Activated CD8-positive, alpha-beta T cell treated with anti-CD3 and anti-CD28 coated beads, Interleukin-2, amount 10 ng/mL, durations not matched to agents 7 days and 5 days (primary cell): Measurements from ENCODE around the gene SLC27A5. TPM values are rescaled to one million over a fixed set of nuclear protein-coding genes. Genes with fewer than 3 reads are reported as not detected.
"Not testable (repeated sequence)": the region's sequence is repeated elsewhere in the genome, so short reads cannot be mapped to it uniquely, and the experiment has no call there.

Source experiments
- ATAC-seq: fragments of 150-1000 bp; cut with Tn5 transposase; one replicate; pipeline ENCODE4 v1.10.0; 2021; ENCODE audit warnings: moderate library complexity
- CTCF ChIA-PET: fragments of 350-600 bp; sonication (Branson Sonifier 250); formaldehyde crosslinking; loops from one replicate; lab custom pipeline; 2021; ENCODE audit warnings: antibody characterized with exemption; lab: Charles Lee
- POLR2A ChIA-PET: fragments of 350-600 bp; sonication (Branson Sonifier 250); formaldehyde crosslinking; loops from one replicate; lab custom pipeline; 2021; ENCODE audit warnings: antibody characterized with exemption; lab: Charles Lee
- DNase-seq: peaks from one replicate; pipeline ENCODE4 v3.0.0-alpha.2; 2020
- H3K27ac Mint-ChIP-seq: one replicate; pipeline ENCODE4 v1.8.0; 2021; ENCODE audit warnings: mild to moderate bottlenecking, mixed read lengths
- H3K27me3 Mint-ChIP-seq: one replicate; pipeline ENCODE4 v1.8.0; 2021; ENCODE audit warnings: low read depth, mixed read lengths
- H3K36me3 Mint-ChIP-seq: one replicate; pipeline ENCODE4 v1.8.0; 2021; ENCODE audit warnings: low read depth, mixed read lengths
- H3K4me1 Mint-ChIP-seq: one replicate; pipeline ENCODE4 v1.8.0; 2021; ENCODE audit warnings: low read depth, mixed read lengths
- H3K4me3 Mint-ChIP-seq: one replicate; pipeline ENCODE4 v1.8.0; 2021; ENCODE audit warnings: mild to moderate bottlenecking, mixed read lengths
- H3K9me3 Mint-ChIP-seq: one replicate; pipeline ENCODE4 v1.8.0; 2022; ENCODE audit warnings: mixed read lengths; ENCODE audit not compliant: insufficient read depth
- total RNA-seq, 2 experiments: library from RNA; stranded (reverse); gene quantifications; one replicate each; pipeline ENCODE4 v1.2.3, GENCODE V29; 2021

Gene SLC27A5
- total RNA-seq, 2 experiments from 2014 or later = 12.2 to 14.4 TPM

DNA sequence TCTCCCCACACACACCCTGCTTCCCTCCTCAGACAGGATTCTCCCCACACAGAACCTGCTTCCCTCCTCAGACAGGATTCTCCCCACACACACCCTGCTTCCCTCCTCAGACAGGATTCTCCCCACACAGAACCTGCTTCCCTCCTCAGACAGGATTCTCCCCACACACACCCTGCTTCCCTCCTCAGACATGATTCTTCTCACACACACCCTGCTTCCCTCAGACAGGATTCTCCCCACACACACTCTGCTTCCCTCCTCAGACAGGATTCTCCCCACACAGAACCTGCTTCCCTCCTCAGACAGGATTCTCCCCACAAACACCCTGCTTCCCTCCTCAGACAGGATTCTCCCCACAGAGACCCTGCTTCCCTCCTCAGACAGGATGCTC lies 27.4 kb upstream of the SLC27A5 start:
- Mint-ChIP-seq H3K4me1 (peaks cover 19% of the 10 kb centered on the region), H3K27me3 (peaks cover 20% of the 10 kb centered on the region)
- POLR2A ChIA-PET, ATAC-seq, H3K4me3 Mint-ChIP-seq, DNase-seq, H3K9me3 Mint-ChIP-seq, H3K27ac Mint-ChIP-seq, H3K36me3 Mint-ChIP-seq: not testable (repeated sequence)
- CTCF ChIA-PET = interaction anchor here (6.3 kb wide), 1 partner anchor 19 kb away, joined by 49 read pairs; the partner anchor contains the start of gene ZBTB45

DNA sequence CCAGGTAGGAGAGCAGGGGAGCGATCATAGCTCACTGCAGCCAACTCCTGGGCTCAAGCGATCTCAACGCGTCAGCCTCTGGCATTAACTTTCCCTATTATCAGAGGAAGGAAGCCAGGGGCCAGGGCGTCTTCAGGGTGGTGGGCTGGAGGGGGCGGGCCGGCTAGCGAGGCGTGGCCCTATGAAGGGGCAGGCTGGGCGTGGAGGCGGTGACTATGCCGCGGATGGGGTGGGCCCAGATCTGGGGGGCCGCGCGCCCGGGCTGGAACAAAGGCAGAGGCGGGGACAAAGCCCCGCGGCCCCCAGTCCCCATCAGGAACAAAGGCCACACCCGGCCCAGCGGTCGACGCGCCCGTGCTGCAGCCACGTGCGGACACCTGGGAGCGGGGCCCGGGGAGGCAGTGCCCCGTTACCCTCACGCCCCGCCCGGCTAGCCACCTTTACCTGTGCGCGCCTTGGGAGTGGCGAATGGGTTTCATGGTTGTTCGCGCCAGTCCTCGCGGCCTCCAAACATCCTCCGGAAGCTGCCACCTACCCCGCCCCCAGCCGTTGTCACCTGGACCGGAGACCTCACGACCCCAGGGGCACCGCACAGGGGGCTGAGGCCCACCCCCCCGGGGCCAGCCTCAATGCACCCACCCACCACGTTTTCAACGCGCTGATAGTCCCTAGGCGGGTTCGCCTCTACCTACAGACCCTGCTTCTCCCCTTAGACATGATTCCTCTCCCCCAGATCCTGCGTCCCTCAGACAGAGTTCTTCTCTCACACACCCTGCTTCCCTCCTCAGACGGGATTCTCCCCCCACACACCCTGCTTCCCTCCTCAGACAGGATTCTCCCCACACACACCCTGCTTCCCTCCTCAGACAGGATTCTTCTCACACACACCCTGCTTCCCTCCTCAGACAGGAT lies 26.7 kb upstream of the SLC27A5 start:
- Mint-ChIP-seq H3K27me3 (peaks cover 20% of the 10 kb centered on the region), H3K36me3 (no peaks in the 10 kb centered on the region), H3K9me3 (no peaks in the 10 kb centered on the region), H3K27ac (peak overlapping the region; percentile 67), H3K4me1 (peaks cover 14% of the 10 kb centered on the region), H3K4me3 (peak overlapping the region; percentile 68)
- DNase-seq (peak; percentile 71), ATAC-seq (peak; percentile 84)
- CTCF ChIA-PET = interaction anchor here (6.3 kb wide), 1 partner anchor 19 kb away, joined by 49 read pairs; the partner anchor contains the start of gene ZBTB45
- POLR2A ChIA-PET = interaction anchor here (1.3 kb wide), 1 partner anchor 19 kb away, joined by 5 read pairs; the partner anchor contains the start of gene ZBTB45

DNA sequence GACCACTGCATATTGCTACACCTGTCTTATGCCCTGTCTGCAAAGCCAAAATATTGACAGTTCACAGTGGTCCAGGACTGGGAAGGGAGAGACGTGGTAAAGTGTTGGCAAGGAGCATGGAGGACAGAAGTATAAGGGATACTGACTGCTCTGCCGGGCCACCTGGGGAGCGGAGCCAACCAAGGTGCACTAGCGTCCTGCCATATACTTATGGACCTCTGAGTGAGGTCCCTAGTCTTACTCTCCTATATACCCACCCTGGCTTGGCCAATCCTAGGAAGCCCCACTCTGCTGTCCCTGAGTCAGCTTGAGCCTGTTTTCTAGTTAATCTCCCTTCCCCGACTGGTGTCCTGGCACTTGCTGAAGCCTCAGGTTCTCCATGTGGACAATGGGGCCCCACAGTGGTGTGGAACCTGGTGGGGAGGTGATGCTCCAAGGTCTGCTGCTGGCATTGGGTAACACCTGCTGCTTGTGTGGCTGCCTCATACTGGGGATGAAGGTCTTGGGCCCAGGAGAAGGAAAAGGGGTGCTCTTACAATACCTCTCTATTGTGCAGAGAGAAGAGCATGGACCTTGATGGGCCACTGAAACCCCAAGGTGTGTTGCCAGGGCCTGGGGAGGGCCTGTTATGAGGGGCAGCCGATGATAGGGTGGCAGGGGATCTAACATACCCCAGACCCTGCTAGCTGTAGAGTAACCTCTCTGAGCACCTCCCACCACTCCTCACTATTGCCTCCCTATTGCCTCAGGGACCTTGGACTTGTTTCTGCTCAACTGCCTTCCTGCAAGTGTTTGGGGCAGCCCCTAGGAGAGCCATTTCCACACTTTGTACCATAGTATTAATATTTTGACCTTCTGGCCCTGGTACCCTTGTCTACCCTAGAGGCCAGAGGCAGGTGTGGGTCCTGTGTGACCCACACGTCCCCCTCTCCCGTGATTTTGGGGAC lies 25.3 kb upstream of the SLC27A5 start:
- Mint-ChIP-seq H3K4me3 (peak overlapping the region; percentile 68), H3K27ac (no peak overlapping the region), H3K4me1 (peaks cover 11% of the 10 kb centered on the region), H3K36me3 (no peaks in the 10 kb centered on the region), H3K27me3 (peaks cover 13% of the 10 kb centered on the region), H3K9me3 (no peaks in the 10 kb centered on the region)
- DNase-seq (no peak), ATAC-seq (no peak)
- ChIA-PET CTCF (interaction anchor here (6.3 kb wide), 1 partner anchor 17 kb away, joined by 49 read pairs; the partner anchor contains the start of gene ZBTB45), POLR2A (interaction anchor here (1.3 kb wide), 1 partner anchor 17 kb away, joined by 5 read pairs; the partner anchor contains the start of gene ZBTB45)

DNA sequence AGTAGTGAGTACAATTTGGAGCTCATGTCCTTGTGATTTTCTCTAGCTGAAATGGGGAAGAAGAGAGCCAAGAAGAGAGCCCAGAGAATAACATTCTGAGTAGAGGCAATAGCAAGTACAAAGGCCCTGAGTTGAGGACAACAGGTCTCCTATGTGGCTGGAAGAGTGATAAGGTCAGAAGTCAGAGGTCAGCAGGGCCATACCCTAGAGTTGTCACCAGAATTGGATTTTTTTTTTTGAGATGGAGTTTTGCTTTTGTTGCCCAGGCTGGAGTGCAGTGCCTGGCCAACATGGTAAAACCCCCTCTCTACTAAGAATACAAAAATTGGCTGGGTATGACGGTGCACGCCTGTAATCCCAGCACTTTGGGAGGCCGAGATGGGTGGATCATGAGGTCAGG lies 24.1 kb upstream of the SLC27A5 start:
- ATAC-seq (no peak), DNase-seq (no peak)
- Mint-ChIP-seq H3K27me3 (peaks cover 8% of the 10 kb centered on the region), H3K4me3 (no peak overlapping the region), H3K9me3 (no peaks in the 10 kb centered on the region), H3K27ac (no peak overlapping the region), H3K4me1 (peaks cover 11% of the 10 kb centered on the region), H3K36me3 (no peaks in the 10 kb centered on the region)
- ChIA-PET CTCF (interaction anchor here (0.8 to 6.3 kb wide), 2 partner anchors 16 to 22 kb away, joined by 3 to 49 read pairs; partner anchors contain the start of gene ZBTB45), POLR2A (no interaction called here)

DNA sequence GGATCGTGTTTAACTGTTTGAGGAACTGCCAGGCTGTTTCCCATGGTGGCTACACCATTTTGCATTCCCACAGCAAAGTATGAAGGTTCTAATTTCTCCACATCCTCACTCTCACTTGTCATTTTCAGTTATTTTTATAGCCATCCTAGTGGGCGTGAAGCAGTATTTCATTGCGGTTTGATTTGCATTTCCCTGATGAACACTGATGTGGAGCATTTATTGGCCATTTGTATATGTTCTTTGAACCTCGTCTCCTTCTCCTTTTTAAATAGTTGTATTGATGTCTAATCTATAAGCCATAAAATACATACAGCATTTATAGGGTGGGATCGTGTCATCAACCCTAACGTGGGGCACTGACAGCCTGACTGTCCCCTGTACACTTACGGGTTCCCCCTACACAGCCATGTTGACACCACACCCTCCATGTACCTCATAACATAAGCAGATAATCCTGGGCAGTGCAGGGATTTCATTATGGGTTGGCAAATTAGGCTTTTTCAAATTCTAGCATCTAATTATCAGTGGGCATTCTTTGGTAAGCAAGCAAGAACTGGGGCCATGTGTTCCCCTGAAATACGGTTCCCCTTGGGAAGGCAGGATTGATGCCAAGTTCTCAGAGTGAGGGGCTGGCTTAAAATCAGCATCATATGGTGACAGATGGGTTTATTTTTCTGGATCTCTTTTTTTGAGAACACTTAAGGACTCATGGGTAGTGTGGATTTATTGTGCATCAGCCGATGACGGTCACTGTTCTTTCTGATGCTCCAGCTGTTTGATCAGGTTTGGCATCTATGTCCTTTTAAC lies 19.4 kb upstream of the SLC27A5 start:
- POLR2A ChIA-PET = no interaction called here
- Mint-ChIP-seq H3K36me3 (no peaks in the 10 kb centered on the region), H3K4me1 (no peaks in the 10 kb centered on the region), H3K9me3 (no peaks in the 10 kb centered on the region), H3K27ac (no peak overlapping the region), H3K27me3 (no peaks in the 10 kb centered on the region), H3K4me3 (no peak overlapping the region)
- CTCF ChIA-PET = no interaction called here
- DNase-seq = no peak
- no peak for ATAC-seq

DNA sequence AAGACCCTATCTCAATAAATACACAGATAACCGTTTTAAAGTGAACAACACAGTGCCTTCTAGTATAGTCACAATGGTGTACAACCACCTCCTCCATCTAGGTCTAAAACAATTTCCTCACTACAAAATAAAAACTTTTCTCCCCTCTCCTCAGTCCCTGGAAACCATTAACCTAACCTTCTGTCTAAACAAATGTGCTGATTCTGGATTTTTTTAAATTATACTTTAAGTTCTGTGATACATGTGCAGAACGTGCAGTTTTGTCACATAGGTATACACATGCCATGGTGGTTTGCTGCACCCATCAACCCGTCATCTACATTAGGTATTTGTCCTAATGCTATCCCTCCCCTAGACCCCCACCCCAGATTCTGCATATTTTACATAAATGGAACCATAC lies 17.6 kb upstream of the SLC27A5 start:
- H3K27ac Mint-ChIP-seq = no peak overlapping the region
- CTCF ChIA-PET = interaction anchor here (1.3 kb wide), 1 partner anchor 9 kb away, joined by 5 read pairs; the partner anchor contains the start of gene ZBTB45
- POLR2A ChIA-PET = interaction anchor here (1.3 kb wide), 2 partner anchors 10 to 15 kb away, joined by 4 to 6 read pairs; partner anchors contain the start of genes TRIM28 and ZBTB45
- no peaks in the 10 kb centered on the region for H3K4me1 Mint-ChIP-seq
- no peak overlapping the region for H3K4me3 Mint-ChIP-seq
- DNase-seq (no peak), ATAC-seq (no peak)
- no peaks in the 10 kb centered on the region for H3K27me3 Mint-ChIP-seq
- H3K9me3 Mint-ChIP-seq = no peaks in the 10 kb centered on the region
- H3K36me3 Mint-ChIP-seq = no peaks in the 10 kb centered on the region

DNA sequence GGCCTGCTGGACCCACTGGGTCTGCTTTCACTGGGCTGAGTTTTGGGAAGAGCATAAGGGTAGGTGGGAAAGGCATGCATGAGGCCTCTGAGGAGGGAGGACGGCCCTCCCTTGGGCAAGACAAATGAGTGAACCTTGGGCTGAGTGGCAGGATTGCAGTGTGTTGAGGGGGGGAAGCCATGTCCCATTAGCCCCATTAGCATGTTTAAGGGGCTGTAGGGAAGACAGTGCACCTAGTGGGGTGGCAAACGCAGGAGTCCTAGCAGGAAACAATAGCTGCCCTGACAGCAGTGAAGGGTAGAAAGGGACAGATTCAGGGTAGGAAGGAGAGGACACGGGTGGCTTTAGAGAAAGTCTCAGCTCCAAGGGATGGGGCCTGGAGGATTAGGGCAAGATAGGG lies 10.9 kb upstream of the SLC27A5 start:
- POLR2A ChIA-PET = no interaction called here
- Mint-ChIP-seq H3K27me3 (no peaks in the 10 kb centered on the region), H3K4me1 (peaks cover 22% of the 10 kb centered on the region), H3K27ac (no peak overlapping the region), H3K4me3 (no peak overlapping the region), H3K9me3 (no peaks in the 10 kb centered on the region), H3K36me3 (peaks cover 7% of the 10 kb centered on the region)
- ATAC-seq = no peak
- no peak for DNase-seq
- CTCF ChIA-PET = interaction anchor here (1.2 kb wide), 2 partner anchors 53 to 58 kb away, joined by 3 to 4 read pairs; no protein-coding TSS in a partner anchor

DNA sequence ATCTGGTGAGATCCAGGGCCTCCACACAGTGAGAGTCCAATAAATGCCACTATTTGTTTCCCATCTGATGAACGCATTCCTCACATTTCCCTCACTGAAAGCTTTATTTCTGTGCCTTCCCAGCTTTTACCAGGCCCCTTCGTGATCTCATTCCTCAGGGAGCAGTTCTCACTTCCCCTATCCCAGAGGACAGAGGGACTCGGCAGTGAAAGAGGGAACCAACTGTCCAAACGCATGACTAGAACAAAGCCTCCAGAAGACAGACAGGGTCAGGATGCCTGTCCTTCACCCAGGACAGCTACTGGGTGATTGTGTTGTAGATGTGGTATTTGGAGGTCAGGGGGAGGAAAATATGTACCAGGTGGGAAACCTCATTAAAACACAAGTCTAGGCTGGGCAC lies 9.9 kb upstream of the SLC27A5 start:
- POLR2A ChIA-PET = interaction anchor here (1.2 to 3.5 kb wide), 2 partner anchors 23 to 54 kb away, joined by 4 to 18 read pairs; no protein-coding TSS in a partner anchor
- no peak for ATAC-seq
- peaks cover 27% of the 10 kb centered on the region for H3K4me1 Mint-ChIP-seq

DNA sequence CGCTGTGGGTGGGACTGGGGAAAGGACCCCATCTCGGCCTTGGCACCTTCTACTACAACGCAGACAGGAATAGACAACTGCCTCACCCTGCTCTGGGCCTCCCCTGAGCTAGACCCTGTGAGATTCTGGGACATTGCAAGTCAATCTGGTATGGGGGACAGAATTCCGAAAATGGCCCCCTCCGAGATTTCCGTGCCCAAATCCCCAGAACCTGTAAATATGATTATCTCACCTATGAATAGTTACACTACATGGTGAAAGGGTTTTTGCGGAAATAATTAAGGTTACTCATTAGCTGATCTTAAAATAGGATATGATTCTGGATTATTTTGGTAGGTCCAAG lies 8.4 kb upstream of the SLC27A5 start:
- ChIA-PET CTCF (interaction anchor here (0.7 to 5.6 kb wide), 38 partner anchors 9 to 337 kb away, joined by 3 to 94 read pairs (median 5); partner anchors contain the start of genes CHMP2A, TRIM28, UBE2M and ZNF274), POLR2A (interaction anchor here (1.0 to 3.9 kb wide), 13 partner anchors 8 to 337 kb away, joined by 3 to 31 read pairs (median 5); partner anchors contain the start of genes CHMP2A, TRIM28, ZNF132 and ZNF446)
- peaks cover 20% of the 10 kb centered on the region for H3K36me3 Mint-ChIP-seq
- peaks cover 37% of the 10 kb centered on the region for H3K4me1 Mint-ChIP-seq
- peak overlapping the region; percentile 96 for H3K4me3 Mint-ChIP-seq
- H3K27ac Mint-ChIP-seq = peak overlapping the region; percentile 97
- DNase-seq (no peak), ATAC-seq (no peak)
- H3K9me3 Mint-ChIP-seq = no peaks in the 10 kb centered on the region
- H3K27me3 Mint-ChIP-seq = no peaks in the 10 kb centered on the region

More for the DNA sequence above, 9.9 kb upstream of the SLC27A5 start:
- no peak for DNase-seq
- Mint-ChIP-seq H3K27me3 (no peaks in the 10 kb centered on the region), H3K27ac (peak overlapping the region; percentile 28), H3K4me3 (no peak overlapping the region), H3K36me3 (peaks cover 9% of the 10 kb centered on the region), H3K9me3 (no peaks in the 10 kb centered on the region)
- CTCF ChIA-PET = interaction anchor here (1.5 to 5.6 kb wide), 6 partner anchors 14 to 62 kb away, joined by 4 to 94 read pairs (median 44); partner anchors contain the start of genes CHMP2A and TRIM28
